B cell (primary cell): Measurements from ENCODE around the gene CHAC1.

ENCODE experiments used
- CTCF ChIP-seq: fragments of 200-600 bp; IDR thresholded peaks from one replicate; pipeline ENCODE4 v1.8.0; 2022; ENCODE audit warnings: antibody characterized with exemption, mild to moderate bottlenecking
- EZH2 ChIP-seq: IDR thresholded peaks from 2 replicates; pipeline ENCODE4 v1.6.1; 2012; ENCODE audit warnings: borderline replicate concordance, low read depth, mild to moderate bottlenecking, moderate library complexity, low read length; ENCODE audit not compliant: insufficient read depth, poor library complexity, severe bottlenecking

GRCh38 chr15:40958146-40958545 lies 4.9 kb downstream of the CHAC1 start:
- TF ChIP-seq CTCF (no peak), EZH2 (no peak)
